Effector CD4-positive, alpha-beta T cell (primary cell): ENCODE results near the gene LMX1B.
"Not testable (repeated sequence)": the region's sequence is repeated elsewhere in the genome, so short reads cannot be mapped to it uniquely, and the experiment has no call there.

Experiments
- DNase-seq: peaks from one replicate; pipeline ENCODE4 v3.0.0-alpha.2; 2020

LMX1B gene

GRCh38 chr9:126635661-126636439, 22.1 kb downstream of the LMX1B start:
- DNase-seq: no peak

- peak; percentile 5 for DNase-seq
Measured at GRCh38 chr9:126636983-126637798, 23.5 kb downstream of the LMX1B start.

GRCh38 chr9:126638571-126639132, 24.9 kb downstream of the LMX1B start:
- DNase-seq: no peak

GRCh38 chr9:126639318-126640000, 25.7 kb downstream of the LMX1B start:
- DNase-seq: no peak

- DNase-seq: no peak
Measured at GRCh38 chr9:126641118-126641851, 27.6 kb downstream of the LMX1B start.

GRCh38 chr9:126642010-126642744, 28.4 kb downstream of the LMX1B start:
- no peak for DNase-seq

GRCh38 chr9:126642839-126643238, 29.1 kb downstream of the LMX1B start:
- no peak for DNase-seq

GRCh38 chr9:126643945-126644527, 30.3 kb downstream of the LMX1B start:
- no peak for DNase-seq

GRCh38 chr9:126646162-126646561, 32.4 kb downstream of the LMX1B start:
- DNase-seq: no peak

GRCh38 chr9:126647585-126648411, 34.1 kb downstream of the LMX1B start:
- DNase-seq: no peak

- no peak for DNase-seq
Measured at GRCh38 chr9:126649477-126649876, 35.7 kb downstream of the LMX1B start.

GRCh38 chr9:126650404-126651341, 36.9 kb downstream of the LMX1B start:
- no peak for DNase-seq

GRCh38 chr9:126652140-126652582, 38.4 kb downstream of the LMX1B start:
- DNase-seq: no peak

GRCh38 chr9:126654124-126654523, 40.4 kb downstream of the LMX1B start:
- DNase-seq: no peak

GRCh38 chr9:126656214-126656613, 42.5 kb downstream of the LMX1B start:
- DNase-seq: not testable (repeated sequence)

GRCh38 chr9:126658201-126658825, 44.6 kb downstream of the LMX1B start:
- no peak for DNase-seq

- no peak for DNase-seq
Measured at GRCh38 chr9:126658956-126659555, 45.3 kb downstream of the LMX1B start.

- no peak for DNase-seq
Measured at GRCh38 chr9:126661122-126661520, 47.4 kb downstream of the LMX1B start.
